Left lung (tissue), 10 donors: ENCODE measurements around the gene TTI1. TPM values are rescaled to one million over a fixed set of nuclear protein-coding genes. Genes with fewer than 3 reads are reported as not detected.

Source experiments
- ATAC-seq: fragments of 200-7000 bp; cut with Tn5 transposase; one replicate; pipeline ENCODE4 v1.9.1; 2020; ENCODE audit warnings: moderate library complexity
- DNase-seq, 4 donors: peaks; one replicate each; pipeline ENCODE4 v3.0.0-alpha.2; 2013 to 2020
- H3K27ac ChIP-seq, 2 donors: fragments of 200-600 bp; sonication (generic) in 1 of 2; one replicate each; pipeline versions ENCODE4 v1.5.0 to v1.8.0; 2020 to 2021
- H3K27me3 ChIP-seq, 2 donors: fragments of 200-600 bp; sonication (generic) in 1 of 2; one replicate each; pipeline versions ENCODE4 v1.5.0 to v1.8.0; 2020 to 2021
- H3K36me3 ChIP-seq, 2 donors: fragments of 200-600 bp; sonication (generic) in 1 of 2; one replicate each; pipeline versions ENCODE4 v1.5.0 to v1.8.0; 2020 to 2021
- H3K4me1 ChIP-seq, 2 donors: fragments of 200-600 bp; one replicate each; pipeline ENCODE4 v1.8.0; 2021
- H3K4me3 ChIP-seq, 2 donors: fragments of 200-600 bp; sonication (generic) in 1 of 2; one replicate each; pipeline versions ENCODE4 v1.5.0 to v1.8.0; 2020 to 2021; ENCODE audit warnings: mild to moderate bottlenecking in 1 of 2
- H3K9me3 ChIP-seq, 2 donors: fragments of 200-600 bp; sonication (generic) in 1 of 2; one replicate each; pipeline versions ENCODE4 v1.5.0 to v1.8.0; 2020 to 2021
- intact Hi-C, 2 donors: fragments of 100-400 bp; cut with DNase I; formaldehyde crosslinking; loops; one replicate each; pipeline versions ENCODE4 v1.11.2 to v1.14.2; 2022
- polyA plus RNA-seq, 6 donors: library from polyadenylated mRNA; unstranded; fragments of 120-200 nt; gene quantifications; one replicate each; pipeline ENCODE4 v1.2.1, GENCODE V29; 2013; ENCODE audit not compliant: insufficient read length in 6 of 6
- total RNA-seq, 2 donors: library from RNA; stranded (reverse); fragmentation: NEBNext Ultra II Directional; extraction: Animal tissue kit (Norgen Biotek cat#: 25700); gene quantifications; one replicate each; pipeline ENCODE4 v1.2.1, GENCODE V29; 2021
- TF ChIP-seq, protein P1 (sequence below), 2 donors: fragments of 200-600 bp; sonication (generic) in 1 of 2; IDR thresholded peaks; one replicate each; pipeline versions ENCODE4 v1.5.0 to v1.8.0; 2021; ENCODE audit warnings: antibody characterized with exemption in 2 of 2
- donor health status: DM: no; HTN: yes; CAD: no.
- donor health status: DM: no; HTN: no; CAD: no.

Gene TTI1
- total and polyA plus RNA-seq, 8 donors: 16.9 to 32.5 (median 29.6) TPM

DNA sequence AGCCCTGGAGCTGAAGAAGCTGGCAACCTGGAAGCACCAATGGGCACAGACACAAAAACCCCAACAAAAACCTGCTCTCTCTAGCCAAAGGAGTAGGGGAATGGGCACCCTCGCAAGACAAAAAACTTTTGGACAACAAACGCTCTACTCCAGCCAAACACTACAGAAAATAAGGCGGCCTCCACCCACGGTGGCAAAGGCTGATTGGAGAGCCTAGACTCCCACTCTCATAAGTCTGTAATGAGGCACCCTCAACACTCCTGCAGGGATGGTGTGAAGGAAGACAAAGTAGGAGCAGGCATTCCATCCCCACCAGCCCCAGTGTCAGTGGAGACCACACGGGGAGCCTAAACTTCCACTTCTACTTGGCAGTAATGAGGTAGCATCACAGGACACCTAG is 8.8 kb downstream of the TTI1 start:
- Histone ChIP-seq H3K27me3 (no peaks in the 10 kb centered on the region), H3K4me3 (no peak overlapping the region), H3K9me3 (no peaks in the 10 kb centered on the region), H3K4me1 (peaks cover 12 to 32% of the 10 kb centered on the region in 2 donors), H3K36me3 (no peaks in the 10 kb centered on the region), H3K27ac (peak overlapping the region in 1 of 2 donors; percentile 57)
- DNase-seq (no peak), ATAC-seq (no peak)
- intact Hi-C loops: no loop called here
- TF ChIP-seq, protein P1, sequence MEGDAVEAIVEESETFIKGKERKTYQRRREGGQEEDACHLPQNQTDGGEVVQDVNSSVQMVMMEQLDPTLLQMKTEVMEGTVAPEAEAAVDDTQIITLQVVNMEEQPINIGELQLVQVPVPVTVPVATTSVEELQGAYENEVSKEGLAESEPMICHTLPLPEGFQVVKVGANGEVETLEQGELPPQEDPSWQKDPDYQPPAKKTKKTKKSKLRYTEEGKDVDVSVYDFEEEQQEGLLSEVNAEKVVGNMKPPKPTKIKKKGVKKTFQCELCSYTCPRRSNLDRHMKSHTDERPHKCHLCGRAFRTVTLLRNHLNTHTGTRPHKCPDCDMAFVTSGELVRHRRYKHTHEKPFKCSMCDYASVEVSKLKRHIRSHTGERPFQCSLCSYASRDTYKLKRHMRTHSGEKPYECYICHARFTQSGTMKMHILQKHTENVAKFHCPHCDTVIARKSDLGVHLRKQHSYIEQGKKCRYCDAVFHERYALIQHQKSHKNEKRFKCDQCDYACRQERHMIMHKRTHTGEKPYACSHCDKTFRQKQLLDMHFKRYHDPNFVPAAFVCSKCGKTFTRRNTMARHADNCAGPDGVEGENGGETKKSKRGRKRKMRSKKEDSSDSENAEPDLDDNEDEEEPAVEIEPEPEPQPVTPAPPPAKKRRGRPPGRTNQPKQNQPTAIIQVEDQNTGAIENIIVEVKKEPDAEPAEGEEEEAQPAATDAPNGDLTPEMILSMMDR (IDR thresholded peaks at IDR 0.05): no peak

- H3K4me1 ChIP-seq: peaks cover 12 to 25% of the 10 kb centered on the region in 2 donors
- peak; percentile 45 for ATAC-seq
- TF ChIP-seq, protein P1 (IDR thresholded peaks at IDR 0.05): no peak
- intact Hi-C loops: no loop called here
- H3K4me3 ChIP-seq: no peak overlapping the region
- H3K27ac ChIP-seq: peak overlapping the region in 1 of 2 donors; percentile 57
- no peaks in the 10 kb centered on the region for H3K27me3 ChIP-seq
- peaks cover 0 to 7% of the 10 kb centered on the region in 2 donors for H3K36me3 ChIP-seq
- DNase-seq: peak in 2 of 4 donors; percentile 64 to 80
- peaks cover 0 to 7% of the 10 kb centered on the region in 2 donors for H3K9me3 ChIP-seq
Measured at GRCh38 chr20:38023181-38024001, 9.9 kb downstream of the TTI1 start.

DNA sequence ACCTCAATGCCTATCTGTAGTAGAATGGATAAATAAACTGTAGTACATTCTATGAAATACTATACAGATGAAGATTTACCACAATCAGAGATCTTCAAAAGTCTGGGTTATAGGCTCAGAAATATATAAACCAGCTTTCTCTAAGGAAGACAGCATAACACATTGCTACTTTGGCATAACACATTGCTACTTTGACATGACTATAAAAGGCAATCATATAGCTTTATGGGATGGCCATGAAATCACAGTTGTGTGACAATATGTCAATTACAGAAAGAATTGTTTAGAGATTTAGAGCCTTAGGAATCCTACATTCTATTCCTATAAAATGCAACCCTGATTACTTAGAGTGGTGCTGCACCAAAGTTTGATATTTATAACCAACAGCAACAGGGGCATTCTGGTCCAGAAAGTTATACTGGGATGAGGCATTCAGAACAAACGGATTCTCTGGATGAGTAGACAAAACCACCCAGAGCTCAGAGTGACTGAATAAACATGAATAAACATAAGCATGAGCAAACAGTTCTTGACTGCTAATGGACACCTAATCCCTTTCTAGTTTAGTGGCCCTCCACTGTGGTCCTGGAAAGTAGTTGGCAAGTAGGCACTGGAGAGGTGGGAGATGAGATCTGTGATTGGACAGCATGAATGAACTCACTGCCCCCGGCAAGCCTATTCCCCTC is 12.0 kb downstream of the TTI1 start:
- Histone ChIP-seq H3K9me3 (peaks cover 0 to 18% of the 10 kb centered on the region in 2 donors), H3K4me1 (peaks cover 12 to 25% of the 10 kb centered on the region in 2 donors), H3K27ac (no peak overlapping the region), H3K4me3 (no peak overlapping the region), H3K27me3 (no peaks in the 10 kb centered on the region), H3K36me3 (peaks cover 0 to 22% of the 10 kb centered on the region in 2 donors)
- intact Hi-C loops: no loop called here
- TF ChIP-seq, protein P1 (IDR thresholded peaks at IDR 0.05): no peak
- ATAC-seq (no peak), DNase-seq (no peak)

- DNase-seq: no peak
- Histone ChIP-seq H3K4me1 (peaks cover 4 to 9% of the 10 kb centered on the region in 2 donors), H3K27me3 (no peaks in the 10 kb centered on the region), H3K36me3 (peaks cover 0 to 35% of the 10 kb centered on the region in 2 donors), H3K27ac (no peak overlapping the region), H3K9me3 (peaks cover 0 to 18% of the 10 kb centered on the region in 2 donors), H3K4me3 (no peak overlapping the region)
- TF ChIP-seq, protein P1 (IDR thresholded peaks at IDR 0.05): no peak
- ATAC-seq: no peak
- intact Hi-C loops: no loop called here
Measured at GRCh38 chr20:38018385-38018784, 14.9 kb downstream of the TTI1 start.

DNA sequence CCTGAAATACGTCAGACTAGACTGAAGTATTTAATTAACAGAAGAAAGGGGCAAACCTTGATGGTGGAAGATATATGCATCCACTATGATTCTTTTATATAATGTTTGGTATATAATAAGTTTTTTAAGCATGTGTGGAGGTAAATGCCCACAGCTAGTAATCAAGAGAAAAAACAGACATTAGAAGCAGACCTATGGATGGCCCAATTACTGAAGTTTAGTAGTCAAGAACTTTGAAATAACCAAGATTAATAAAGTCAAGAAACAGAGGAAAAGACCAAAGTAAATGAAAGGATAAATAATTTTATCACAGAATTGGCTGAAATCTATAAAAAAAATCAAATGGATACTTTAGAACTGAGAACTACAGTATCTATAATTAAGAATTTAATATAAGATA is 15.3 kb downstream of the TTI1 start:
- no peak overlapping the region for H3K4me3 ChIP-seq
- intact Hi-C loops: no loop called here
- ATAC-seq (no peak), DNase-seq (no peak)
- no peaks in the 10 kb centered on the region for H3K27me3 ChIP-seq
- no peak overlapping the region for H3K27ac ChIP-seq
- peaks cover 0 to 40% of the 10 kb centered on the region in 2 donors for H3K36me3 ChIP-seq
- TF ChIP-seq, protein P1 (IDR thresholded peaks at IDR 0.05): no peak
- peaks cover 0 to 4% of the 10 kb centered on the region in 2 donors for H3K4me1 ChIP-seq
- peaks cover 0 to 18% of the 10 kb centered on the region in 2 donors for H3K9me3 ChIP-seq
